Kidney (tissue), 14 donors: ENCODE data around the gene SVOPL. TPM values are rescaled to one million over a fixed set of nuclear protein-coding genes. Genes with fewer than 3 reads are reported as not detected.
"Not testable (repeated sequence)": the region's sequence is repeated elsewhere in the genome, so short reads cannot be mapped to it uniquely, and the experiment has no call there.

ENCODE experiments used
- DNase-seq, 5 donors: peaks; one replicate each; pipeline ENCODE4 v3.0.0-alpha.2; 2013 to 2020
- FAIRE-seq: peaks from 2 replicates; lab custom pipeline; 2012; peaks lifted over from hg19 to GRCh38; lab: Jason Lieb, UNC
- H3K27ac ChIP-seq, 2 donors: one replicate each; pipeline ENCODE4 v1.7.0; 2013; ENCODE audit warnings: low read depth in 2 of 2, low read length in 2 of 2, inconsistent platforms in 1 of 2
- H3K27me3 ChIP-seq: one replicate; pipeline ENCODE4 v1.7.1; 2013; ENCODE audit warnings: low read length, inconsistent platforms; ENCODE audit not compliant: control insufficient read depth, insufficient read depth
- H3K36me3 ChIP-seq, 3 donors: one replicate each; pipeline versions ENCODE4 v1.7.0 to v1.7.1; 2013; ENCODE audit warnings: low read length in 3 of 3, control low read depth in 1 of 3, inconsistent platforms in 1 of 3; ENCODE audit not compliant: insufficient read depth in 3 of 3, control insufficient read depth in 2 of 3
- H3K4me1 ChIP-seq, 3 donors: one replicate each; pipeline versions ENCODE4 v1.7.0 to v1.7.1; 2013; ENCODE audit warnings: low read length in 3 of 3, inconsistent platforms in 1 of 3, low read depth in 1 of 3; ENCODE audit not compliant: control insufficient read depth in 2 of 3, insufficient read depth in 2 of 3
- H3K4me3 ChIP-seq, 3 donors: one replicate each; pipeline versions ENCODE4 v1.7.0 to v1.8.1; 2013; ENCODE audit warnings: low read length in 3 of 3, control low read depth in 1 of 3, inconsistent platforms in 1 of 3
- H3K9ac ChIP-seq, 3 donors: one replicate each; pipeline versions ENCODE4 v1.7.0 to v1.7.1; 2013; ENCODE audit warnings: low read length in 3 of 3, control low read depth in 1 of 3, inconsistent platforms in 1 of 3
- H3K9me3 ChIP-seq, 3 donors: one replicate each; pipeline versions ENCODE4 v1.7.0 to v1.7.1; 2013; ENCODE audit warnings: low read length in 3 of 3, control low read depth in 1 of 3, inconsistent platforms in 1 of 3; ENCODE audit not compliant: control insufficient read depth in 2 of 3, insufficient read depth in 1 of 3
- CTCF ChIP-seq: IDR thresholded peaks from 3 replicates; pipeline ENCODE4 v1.5.1; 2012; ENCODE audit warnings: mild to moderate bottlenecking, moderate library complexity, borderline replicate concordance; ENCODE audit not compliant: insufficient read depth; ENCODE audit errors: extremely low read depth
- intact Hi-C: fragments of 100-400 bp; cut with DNase I; formaldehyde crosslinking; loops from one replicate; pipeline ENCODE4 v1.11.1; 2022
- polyA plus RNA-seq: library from polyadenylated mRNA; stranded (reverse); fragments of 350-450 nt; fragmentation: Illumina TruSeq; extraction: RNeasy Lipid Tissue Mini Kit (QIAGEN cat#74804); gene quantifications from one replicate; pipeline ENCODE4 v1.2.3, GENCODE V29; 2014; ENCODE audit warnings: low read depth, low replicate concordance; ENCODE audit not compliant: insufficient read depth
- total RNA-seq: library from RNA; stranded (reverse); fragmentation: NEBNext Ultra II Directional; extraction: Animal tissue kit (Norgen Biotek cat#: 25700); gene quantifications from one replicate; pipeline ENCODE4 v1.2.1, GENCODE V29; 2021
- donor health status: control.
- donor health status: control.
- donor health status: control.
- donor health status: control.
- donor health status: control.
- donor health status: DM: yes; HTN: yes; CAD: no.
- donor health status: Normal renal cell carcinoma (clear cell type).

The SVOPL gene
- total and polyA plus RNA-seq, 2 donors from 2014 or later = 2.4 to 5.1 TPM

- Histone ChIP-seq H3K9me3 (no peaks in the 10 kb centered on the region), H3K27ac (no peak overlapping the region), H3K4me3 (no peak overlapping the region), H3K27me3 (no peaks in the 10 kb centered on the region), H3K4me1 (no peaks in the 10 kb centered on the region), H3K9ac (no peak overlapping the region), H3K36me3 (no peaks in the 10 kb centered on the region)
- TF ChIP-seq CTCF = no peak
- intact Hi-C loops = no loop called here
- no peak for FAIRE-seq
- no peak for DNase-seq
Observed at GRCh38 chr7:138697535-138698182, 3.5 kb downstream of the SVOPL start.

GRCh38 chr7:138695776-138696175, 5.4 kb downstream of the SVOPL start:
- DNase-seq, H3K9me3 ChIP-seq, H3K27ac ChIP-seq, H3K4me1 ChIP-seq, H3K4me3 ChIP-seq, H3K27me3 ChIP-seq, intact Hi-C loops, FAIRE-seq, H3K36me3 ChIP-seq, H3K9ac ChIP-seq: not testable (repeated sequence)

DNA sequence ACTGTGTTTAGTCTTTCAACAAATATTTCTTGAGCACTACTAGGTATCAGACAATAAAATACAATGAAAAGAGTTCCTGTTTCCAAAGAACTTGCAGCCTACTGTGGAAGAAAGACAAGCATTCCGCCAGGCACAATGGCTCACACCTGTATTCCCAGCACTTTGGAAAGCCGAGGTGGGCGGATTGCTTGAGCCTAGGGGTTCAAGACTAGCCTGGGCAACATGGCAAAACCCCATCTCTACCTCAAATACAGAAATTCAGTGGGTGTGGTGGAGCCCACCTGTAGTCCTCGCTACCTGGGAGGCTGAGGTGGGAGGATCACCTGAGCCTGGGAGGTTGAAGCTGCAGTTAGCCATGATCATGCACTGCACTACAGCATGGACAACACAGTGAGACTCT, 6.1 kb downstream of the SVOPL start:
- H3K9ac ChIP-seq = no peak overlapping the region
- intact Hi-C loops = no loop called here
- no peaks in the 10 kb centered on the region for H3K9me3 ChIP-seq
- TF ChIP-seq CTCF = no peak
- FAIRE-seq (no peak), DNase-seq (no peak)
- H3K4me3 ChIP-seq = no peak overlapping the region
- no peaks in the 10 kb centered on the region for H3K27me3 ChIP-seq
- H3K36me3 ChIP-seq = no peaks in the 10 kb centered on the region
- H3K27ac ChIP-seq = no peak overlapping the region
- no peaks in the 10 kb centered on the region for H3K4me1 ChIP-seq

GRCh38 chr7:138691178-138691577, 10.0 kb downstream of the SVOPL start:
- H3K27me3 ChIP-seq = no peaks in the 10 kb centered on the region
- no peaks in the 10 kb centered on the region for H3K36me3 ChIP-seq
- no peaks in the 10 kb centered on the region for H3K9me3 ChIP-seq
- no peak overlapping the region for H3K4me3 ChIP-seq
- TF ChIP-seq CTCF = no peak
- intact Hi-C loops = no loop called here
- DNase-seq (peak in 2 of 5 donors; percentile 27 to 74), FAIRE-seq (no peak)
- no peaks in the 10 kb centered on the region for H3K4me1 ChIP-seq
- H3K9ac ChIP-seq = no peak overlapping the region
- H3K27ac ChIP-seq = no peak overlapping the region
